OCI-LY3 (cell line): ENCODE results near the gene IGFL1.

Experiments
- H2AFZ ChIP-seq: fragments of 200-600, 300-600 bp; shearing (Covaris generic); 2 replicates; pipeline ENCODE4 v1.6.0; 2014; ENCODE audit warnings: antibody characterized with exemption, low read depth, low read length
- H3K27ac ChIP-seq: fragments of 200-600, 300-600 bp; sonication (generic); 2 replicates; pipeline ENCODE4 v1.5.1; 2014; ENCODE audit warnings: mild to moderate bottlenecking, low read length, moderate library complexity, mixed read lengths
- H3K27me3 ChIP-seq: fragments of 200-600, 300-600 bp; sonication (generic); 2 replicates; pipeline ENCODE4 v1.6.1; 2014; ENCODE audit warnings: low read depth, low read length, mixed read lengths
- H3K36me3 ChIP-seq: fragments of 200-600, 300-600 bp; sonication (generic); replicated peaks from 2 replicates; pipeline ENCODE3; 2014; ENCODE audit warnings: low read depth, low read length, mixed read lengths
- H3K4me1 ChIP-seq: fragments of 300-600, 200-600 bp; sonication (generic); 2 replicates; pipeline ENCODE4 v1.6.1; 2014; ENCODE audit warnings: low read length, mixed read lengths
- H3K4me2 ChIP-seq: fragments of 200-600, 300-600 bp; sonication (generic); 2 replicates; pipeline ENCODE4 v1.6.1; 2014; ENCODE audit warnings: low read length, mixed read lengths
- H3K4me3 ChIP-seq: fragments of 300-600, 200-600 bp; sonication (generic); 2 replicates; pipeline ENCODE4 v1.5.1; 2014; ENCODE audit warnings: antibody characterized with exemption, mild to moderate bottlenecking, low read length, moderate library complexity
- H3K79me2 ChIP-seq: fragments of 300-600, 200-600 bp; shearing (Covaris generic); 2 replicates; pipeline ENCODE4 v1.6.1; 2014; ENCODE audit warnings: mild to moderate bottlenecking, low read length, mixed read lengths
- H3K9ac ChIP-seq: fragments of 300-600, 200-600 bp; shearing (Covaris generic); 2 replicates; pipeline ENCODE4 v1.6.0; 2014; ENCODE audit warnings: mild to moderate bottlenecking, low read length, moderate library complexity
- H3K9me3 ChIP-seq: fragments of 200-600, 300-600 bp; shearing (Covaris generic); 2 replicates; pipeline ENCODE4 v1.6.1; 2014; ENCODE audit warnings: low read length, mixed read lengths; ENCODE audit not compliant: insufficient read depth
- H4K20me1 ChIP-seq: fragments of 200-600, 300-600 bp; sonication (generic); 2 replicates; pipeline ENCODE4 v1.6.1; 2016; ENCODE audit warnings: low read length, mixed read lengths; ENCODE audit not compliant: insufficient read depth
- EZH2phosphoT487 ChIP-seq: fragments of 200-600 bp; shearing (Covaris generic); IDR thresholded peaks from 2 replicates; pipeline ENCODE4 v1.6.1; 2018; ENCODE audit warnings: antibody characterized with exemption, mixed run types, low read depth
- TF ChIP-seq, protein P1 (sequence below): fragments of 200-600, 300-600 bp; sonication (generic); IDR thresholded peaks from 2 replicates; pipeline ENCODE4 v1.5.1; 2014; ENCODE audit warnings: antibody characterized with exemption, low read length, low read depth

IGFL1 gene

GRCh38 chr19:46225558-46226004 lies 4.0 kb upstream of the IGFL1 start:
- H3K4me3 ChIP-seq, result no peak overlapping the region
- TF ChIP-seq EZH2phosphoT487, result no peak
- TF ChIP-seq, protein P1, sequence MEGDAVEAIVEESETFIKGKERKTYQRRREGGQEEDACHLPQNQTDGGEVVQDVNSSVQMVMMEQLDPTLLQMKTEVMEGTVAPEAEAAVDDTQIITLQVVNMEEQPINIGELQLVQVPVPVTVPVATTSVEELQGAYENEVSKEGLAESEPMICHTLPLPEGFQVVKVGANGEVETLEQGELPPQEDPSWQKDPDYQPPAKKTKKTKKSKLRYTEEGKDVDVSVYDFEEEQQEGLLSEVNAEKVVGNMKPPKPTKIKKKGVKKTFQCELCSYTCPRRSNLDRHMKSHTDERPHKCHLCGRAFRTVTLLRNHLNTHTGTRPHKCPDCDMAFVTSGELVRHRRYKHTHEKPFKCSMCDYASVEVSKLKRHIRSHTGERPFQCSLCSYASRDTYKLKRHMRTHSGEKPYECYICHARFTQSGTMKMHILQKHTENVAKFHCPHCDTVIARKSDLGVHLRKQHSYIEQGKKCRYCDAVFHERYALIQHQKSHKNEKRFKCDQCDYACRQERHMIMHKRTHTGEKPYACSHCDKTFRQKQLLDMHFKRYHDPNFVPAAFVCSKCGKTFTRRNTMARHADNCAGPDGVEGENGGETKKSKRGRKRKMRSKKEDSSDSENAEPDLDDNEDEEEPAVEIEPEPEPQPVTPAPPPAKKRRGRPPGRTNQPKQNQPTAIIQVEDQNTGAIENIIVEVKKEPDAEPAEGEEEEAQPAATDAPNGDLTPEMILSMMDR, result no peak
- H3K4me2 ChIP-seq, result no peak overlapping the region
- no peaks in the 10 kb centered on the region for H3K79me2 ChIP-seq
- H3K36me3 ChIP-seq, result no peaks in the 10 kb centered on the region
- no peak overlapping the region for H3K9ac ChIP-seq
- peaks cover 83% of the 10 kb centered on the region for H3K27me3 ChIP-seq
- no peak overlapping the region for H3K27ac ChIP-seq
- H4K20me1 ChIP-seq, result no peaks in the 10 kb centered on the region
- no peaks in the 10 kb centered on the region for H3K9me3 ChIP-seq
- no peak overlapping the region for H2AFZ ChIP-seq
- H3K4me1 ChIP-seq, result no peaks in the 10 kb centered on the region

DNA sequence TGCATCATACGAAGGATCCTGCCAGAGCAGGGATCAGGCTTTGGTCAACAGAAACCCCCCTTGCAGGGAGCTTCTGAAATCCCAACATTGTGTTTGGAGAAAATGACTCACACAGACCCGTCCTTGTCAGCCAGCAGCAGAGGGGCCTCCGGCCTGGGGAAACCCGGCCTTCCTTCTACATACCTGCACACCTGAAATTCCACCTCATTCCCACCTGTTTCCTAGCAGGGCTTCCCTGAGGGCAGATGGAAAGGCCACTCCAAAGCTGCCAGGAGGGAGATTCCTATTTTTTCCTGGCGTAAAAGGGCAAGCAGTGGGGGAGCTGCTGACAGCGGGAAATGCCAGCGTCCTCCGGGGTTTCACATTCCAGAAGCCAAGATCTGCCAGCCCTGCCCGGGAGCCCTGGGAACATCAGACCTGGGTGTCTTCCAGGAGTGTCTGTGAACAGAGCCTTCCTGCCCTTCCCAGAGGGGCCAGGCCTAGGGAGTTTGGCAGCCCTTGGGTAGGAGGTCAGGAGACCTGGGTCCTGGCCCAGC lies 3.0 kb upstream of the IGFL1 start:
- Histone ChIP-seq H3K79me2 (no peaks in the 10 kb centered on the region), H3K9me3 (no peaks in the 10 kb centered on the region), H3K4me2 (no peak overlapping the region), H3K36me3 (no peaks in the 10 kb centered on the region), H3K9ac (no peak overlapping the region), H2AFZ (no peak overlapping the region), H3K27me3 (peaks cover 90% of the 10 kb centered on the region), H3K27ac (no peak overlapping the region), H4K20me1 (no peaks in the 10 kb centered on the region), H3K4me1 (no peaks in the 10 kb centered on the region), H3K4me3 (no peak overlapping the region)
- no peak for TF ChIP-seq EZH2phosphoT487
- TF ChIP-seq, protein P1, result no peak

DNA sequence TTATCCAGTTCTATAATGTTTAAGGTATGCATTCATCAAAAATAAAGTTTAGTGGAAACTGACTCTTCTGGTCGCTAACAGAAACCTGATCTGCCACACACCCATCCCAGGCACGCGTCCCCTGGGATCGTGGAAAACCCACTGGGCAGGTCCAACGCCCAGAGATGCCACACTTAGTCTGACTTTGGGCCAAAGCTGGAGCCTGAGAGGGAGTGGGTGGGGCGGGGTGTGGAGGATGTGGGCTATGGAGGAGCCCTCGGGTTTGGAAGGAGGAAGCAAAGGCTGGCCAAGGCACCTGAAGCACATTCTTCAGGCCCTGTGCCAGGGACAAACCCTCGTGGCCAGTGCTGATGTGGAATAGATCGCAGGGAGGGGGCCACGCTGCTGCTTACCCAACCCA lies 2.5 kb downstream of the IGFL1 start:
- H3K4me2 ChIP-seq, result no peak overlapping the region
- H3K9ac ChIP-seq, result no peak overlapping the region
- H3K27ac ChIP-seq, result no peak overlapping the region
- H3K4me1 ChIP-seq, result no peaks in the 10 kb centered on the region
- no peaks in the 10 kb centered on the region for H3K9me3 ChIP-seq
- peaks cover 53% of the 10 kb centered on the region for H3K27me3 ChIP-seq
- H3K4me3 ChIP-seq, result no peak overlapping the region
- no peaks in the 10 kb centered on the region for H3K79me2 ChIP-seq
- H4K20me1 ChIP-seq, result no peaks in the 10 kb centered on the region
- TF ChIP-seq EZH2phosphoT487, result no peak
- TF ChIP-seq, protein P1, result no peak
- no peaks in the 10 kb centered on the region for H3K36me3 ChIP-seq
- H2AFZ ChIP-seq, result no peak overlapping the region

DNA sequence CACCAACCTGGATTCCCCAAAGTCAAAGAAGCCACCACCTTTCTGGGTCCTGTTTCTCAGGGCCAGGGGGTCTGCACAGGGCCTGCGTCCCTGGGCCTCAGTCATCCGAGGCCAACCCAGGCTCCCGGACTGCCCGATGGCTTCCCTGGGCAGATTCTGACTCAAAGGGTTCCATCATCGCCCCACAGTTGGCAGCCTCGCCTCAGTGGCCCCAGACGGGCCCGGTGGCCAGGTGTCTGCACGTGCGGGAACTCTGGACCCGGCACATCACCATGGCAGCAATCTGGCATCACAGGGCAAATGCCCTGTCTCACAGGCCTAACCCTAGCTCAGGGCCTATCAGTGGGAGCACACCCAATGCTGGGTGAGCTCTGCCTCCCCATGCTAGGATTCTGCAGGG lies 2.9 kb downstream of the IGFL1 start:
- H3K4me1 ChIP-seq, result no peaks in the 10 kb centered on the region
- H2AFZ ChIP-seq, result no peak overlapping the region
- H3K27me3 ChIP-seq, result peaks cover 48% of the 10 kb centered on the region
- TF ChIP-seq, protein P1, result no peak
- TF ChIP-seq EZH2phosphoT487, result no peak
- H4K20me1 ChIP-seq, result no peaks in the 10 kb centered on the region
- no peak overlapping the region for H3K9ac ChIP-seq
- no peaks in the 10 kb centered on the region for H3K79me2 ChIP-seq
- no peak overlapping the region for H3K4me3 ChIP-seq
- no peaks in the 10 kb centered on the region for H3K9me3 ChIP-seq
- no peaks in the 10 kb centered on the region for H3K36me3 ChIP-seq
- no peak overlapping the region for H3K4me2 ChIP-seq
- H3K27ac ChIP-seq, result no peak overlapping the region
